DND-41 (cell line): Measurements from ENCODE around the gene MGAT5.

ENCODE experiments used
- CTCF ChIP-seq: IDR thresholded peaks from 2 replicates; pipeline ENCODE4 v1.5.1; 2012; ENCODE audit warnings: borderline replicate concordance, low read length, moderate library complexity, mild to moderate bottlenecking; ENCODE audit not compliant: poor library complexity, severe bottlenecking; ENCODE audit errors: extremely low read depth
- EZH2 ChIP-seq: IDR thresholded peaks from 3 replicates; pipeline ENCODE4 v1.6.1; 2012; ENCODE audit warnings: borderline replicate concordance, low read depth, mild to moderate bottlenecking, moderate library complexity, low read length, inconsistent platforms; ENCODE audit not compliant: severe bottlenecking

GRCh38 chr2:134212746-134213145, 41.1 kb upstream of the MGAT5 start:
- no peak for TF ChIP-seq CTCF
- no peak for TF ChIP-seq EZH2
